Measurements from ENCODE around the gene CXXC5.

- TF ChIP-seq CTCF (IDR thresholded peaks at IDR 0.05) (no peak), POLR2A (IDR thresholded peaks at IDR 0.05) (no peak)
These were observed 32.4 kb downstream of the CXXC5 start for GRCh38 chr5:139680368-139681111.

All from right lobe of liver (tissue), 4 donors.